ENCODE measurements around the gene P2RX7.

The P2RX7 gene

DNA sequence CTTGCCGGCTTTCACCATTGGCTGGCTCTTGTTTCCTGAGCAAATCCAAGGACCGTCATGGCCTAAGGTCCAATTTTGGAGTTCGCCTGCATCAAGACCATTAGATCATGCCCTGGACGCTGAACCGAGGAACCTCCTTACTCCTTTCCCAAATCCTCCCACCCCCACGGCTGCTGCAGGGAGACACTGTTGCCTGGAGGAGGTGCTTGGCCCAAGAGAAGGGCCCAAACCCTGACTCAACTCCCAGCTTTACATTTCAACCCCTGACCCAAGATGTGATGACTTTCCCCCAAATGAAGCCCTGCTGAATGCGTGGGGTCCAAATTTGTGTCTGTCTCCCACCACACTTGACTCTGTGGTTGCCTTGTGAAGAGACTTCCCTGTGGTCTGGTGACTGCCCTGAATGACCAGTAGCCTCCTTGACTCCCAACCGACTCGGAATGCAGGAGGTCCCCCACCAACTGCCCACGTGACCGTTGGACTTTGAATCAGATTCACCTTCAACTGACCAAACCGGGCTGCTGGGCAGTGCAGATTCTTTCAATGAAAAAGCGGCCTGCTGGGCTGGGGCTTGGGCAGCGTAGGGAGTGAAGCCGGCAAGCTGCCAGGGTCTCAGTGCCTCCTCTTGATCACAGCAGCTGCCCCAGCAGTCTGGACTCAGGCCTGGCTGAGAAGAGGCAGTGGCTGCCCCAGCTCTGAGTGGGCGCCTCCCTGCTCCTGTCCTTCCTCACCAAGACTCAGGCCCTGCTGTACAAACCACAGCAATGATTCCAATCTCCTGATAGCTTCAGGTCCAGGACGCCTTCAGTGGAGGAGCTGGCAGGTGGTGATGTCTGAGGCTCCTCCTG is 46.9 kb upstream of the P2RX7 start:
- DNase-seq (ENCODE audit: low read depth in 1 of 2, low spot score in 1 of 2) = no peak
- TF ChIP-seq POLR2AphosphoS5 (IDR thresholded peaks at IDR 0.05; ENCODE audit: low read depth) (no peak), SPI1 (IDR thresholded peaks at IDR 0.05; ENCODE audit: borderline replicate concordance, low read depth) (no peak)
- TF ChIP-seq, protein P1, sequence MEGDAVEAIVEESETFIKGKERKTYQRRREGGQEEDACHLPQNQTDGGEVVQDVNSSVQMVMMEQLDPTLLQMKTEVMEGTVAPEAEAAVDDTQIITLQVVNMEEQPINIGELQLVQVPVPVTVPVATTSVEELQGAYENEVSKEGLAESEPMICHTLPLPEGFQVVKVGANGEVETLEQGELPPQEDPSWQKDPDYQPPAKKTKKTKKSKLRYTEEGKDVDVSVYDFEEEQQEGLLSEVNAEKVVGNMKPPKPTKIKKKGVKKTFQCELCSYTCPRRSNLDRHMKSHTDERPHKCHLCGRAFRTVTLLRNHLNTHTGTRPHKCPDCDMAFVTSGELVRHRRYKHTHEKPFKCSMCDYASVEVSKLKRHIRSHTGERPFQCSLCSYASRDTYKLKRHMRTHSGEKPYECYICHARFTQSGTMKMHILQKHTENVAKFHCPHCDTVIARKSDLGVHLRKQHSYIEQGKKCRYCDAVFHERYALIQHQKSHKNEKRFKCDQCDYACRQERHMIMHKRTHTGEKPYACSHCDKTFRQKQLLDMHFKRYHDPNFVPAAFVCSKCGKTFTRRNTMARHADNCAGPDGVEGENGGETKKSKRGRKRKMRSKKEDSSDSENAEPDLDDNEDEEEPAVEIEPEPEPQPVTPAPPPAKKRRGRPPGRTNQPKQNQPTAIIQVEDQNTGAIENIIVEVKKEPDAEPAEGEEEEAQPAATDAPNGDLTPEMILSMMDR (IDR thresholded peaks at IDR 0.05; ENCODE audit: insufficient read depth, low read length) = no peak

DNA sequence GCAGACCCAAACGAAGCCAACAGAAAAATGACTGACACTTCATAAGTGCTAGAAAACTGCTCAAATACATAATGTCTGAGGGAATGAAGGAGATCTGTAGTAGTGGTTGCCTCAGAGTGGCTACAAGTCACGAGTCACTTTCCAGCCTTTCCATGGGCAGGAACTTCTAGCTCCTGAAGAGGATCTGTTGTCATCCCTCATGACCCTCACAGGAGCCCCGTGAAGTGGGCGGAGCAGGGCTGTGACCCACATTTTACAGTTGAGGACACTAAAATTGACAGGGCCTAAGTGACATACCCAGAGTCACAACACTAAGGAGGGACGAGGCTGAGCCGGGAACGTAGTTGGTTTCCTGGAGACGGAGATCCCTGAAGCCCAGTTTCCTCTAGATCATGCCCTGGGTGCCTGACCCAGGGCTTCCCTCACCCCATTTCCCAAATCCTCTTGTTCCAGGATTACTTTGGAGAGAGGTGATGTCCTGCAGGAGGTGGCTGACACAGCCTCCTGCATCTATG is 45.8 kb upstream of the P2RX7 start:
- no peak for DNase-seq (ENCODE audit: low read depth in 1 of 2, low spot score in 1 of 2)
- H3K27me3 ChIP-seq (ENCODE audit: insufficient read depth, poor library complexity, severe bottlenecking) = no peaks in the 10 kb centered on the region
- TF ChIP-seq POLR2AphosphoS5 (IDR thresholded peaks at IDR 0.05; ENCODE audit: low read depth) (no peak), SPI1 (IDR thresholded peaks at IDR 0.05; ENCODE audit: borderline replicate concordance, low read depth) (no peak), GABPA (IDR thresholded peaks at IDR 0.05; ENCODE audit: low read depth) (no peak)
- TF ChIP-seq, protein P1 (IDR thresholded peaks at IDR 0.05; ENCODE audit: insufficient read depth, low read length) = no peak
- TF ChIP-seq, protein P2, sequence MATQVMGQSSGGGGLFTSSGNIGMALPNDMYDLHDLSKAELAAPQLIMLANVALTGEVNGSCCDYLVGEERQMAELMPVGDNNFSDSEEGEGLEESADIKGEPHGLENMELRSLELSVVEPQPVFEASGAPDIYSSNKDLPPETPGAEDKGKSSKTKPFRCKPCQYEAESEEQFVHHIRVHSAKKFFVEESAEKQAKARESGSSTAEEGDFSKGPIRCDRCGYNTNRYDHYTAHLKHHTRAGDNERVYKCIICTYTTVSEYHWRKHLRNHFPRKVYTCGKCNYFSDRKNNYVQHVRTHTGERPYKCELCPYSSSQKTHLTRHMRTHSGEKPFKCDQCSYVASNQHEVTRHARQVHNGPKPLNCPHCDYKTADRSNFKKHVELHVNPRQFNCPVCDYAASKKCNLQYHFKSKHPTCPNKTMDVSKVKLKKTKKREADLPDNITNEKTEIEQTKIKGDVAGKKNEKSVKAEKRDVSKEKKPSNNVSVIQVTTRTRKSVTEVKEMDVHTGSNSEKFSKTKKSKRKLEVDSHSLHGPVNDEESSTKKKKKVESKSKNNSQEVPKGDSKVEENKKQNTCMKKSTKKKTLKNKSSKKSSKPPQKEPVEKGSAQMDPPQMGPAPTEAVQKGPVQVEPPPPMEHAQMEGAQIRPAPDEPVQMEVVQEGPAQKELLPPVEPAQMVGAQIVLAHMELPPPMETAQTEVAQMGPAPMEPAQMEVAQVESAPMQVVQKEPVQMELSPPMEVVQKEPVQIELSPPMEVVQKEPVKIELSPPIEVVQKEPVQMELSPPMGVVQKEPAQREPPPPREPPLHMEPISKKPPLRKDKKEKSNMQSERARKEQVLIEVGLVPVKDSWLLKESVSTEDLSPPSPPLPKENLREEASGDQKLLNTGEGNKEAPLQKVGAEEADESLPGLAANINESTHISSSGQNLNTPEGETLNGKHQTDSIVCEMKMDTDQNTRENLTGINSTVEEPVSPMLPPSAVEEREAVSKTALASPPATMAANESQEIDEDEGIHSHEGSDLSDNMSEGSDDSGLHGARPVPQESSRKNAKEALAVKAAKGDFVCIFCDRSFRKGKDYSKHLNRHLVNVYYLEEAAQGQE (IDR thresholded peaks at IDR 0.05; ENCODE audit: insufficient replicate concordance, low read depth) = no peak

More for the DNA sequence above, 46.9 kb upstream of the P2RX7 start:
- Histone ChIP-seq H3K27me3 (ENCODE audit: insufficient read depth, poor library complexity, severe bottlenecking) (no peaks in the 10 kb centered on the region), H3K27ac (replicated peaks) (no peak overlapping the region), H3K4me3 (replicated peaks; ENCODE audit: insufficient read depth, low read length) (no peak overlapping the region)

DNA sequence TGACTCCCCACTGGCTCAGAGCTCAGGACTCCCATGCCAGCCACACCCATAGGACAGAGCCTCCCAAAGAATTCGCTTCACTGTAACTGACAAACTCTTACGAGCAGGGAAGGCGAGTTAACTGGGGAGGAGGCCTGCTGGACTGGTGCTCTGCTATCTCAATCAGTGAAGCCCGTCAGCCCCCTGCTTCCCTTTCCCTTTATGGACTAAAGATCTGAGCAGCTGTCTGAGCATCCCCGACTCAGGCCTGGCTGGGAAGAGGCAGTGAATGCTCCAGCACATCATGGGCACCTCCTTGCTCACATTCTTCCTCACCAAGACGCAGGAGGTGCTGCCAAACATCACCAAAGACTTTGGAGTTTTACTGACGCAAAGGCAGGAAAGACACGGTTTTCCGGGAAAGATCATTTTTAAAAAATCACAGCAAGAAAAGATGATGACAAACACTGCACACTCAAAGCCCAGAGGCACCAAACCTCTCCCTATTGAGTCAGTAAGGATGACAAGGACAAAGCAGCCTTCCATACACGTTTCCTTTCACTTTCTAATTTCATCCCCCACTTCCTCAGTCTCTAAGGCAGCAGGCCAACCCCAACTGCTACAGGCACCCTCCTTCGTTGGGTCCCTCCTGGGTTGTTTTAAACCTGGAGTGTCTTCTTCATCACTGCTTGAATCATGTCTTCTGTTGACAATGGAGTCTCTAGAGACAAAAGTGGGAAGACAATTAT is 45.0 kb upstream of the P2RX7 start:
- TF ChIP-seq SPI1 (IDR thresholded peaks at IDR 0.05; ENCODE audit: borderline replicate concordance, low read depth) (no peak), GABPA (IDR thresholded peaks at IDR 0.05; ENCODE audit: low read depth) (no peak), POLR2AphosphoS5 (IDR thresholded peaks at IDR 0.05; ENCODE audit: low read depth) (no peak)
- TF ChIP-seq, protein P2 (IDR thresholded peaks at IDR 0.05; ENCODE audit: insufficient replicate concordance, low read depth) = no peak
- TF ChIP-seq, protein P1 (IDR thresholded peaks at IDR 0.05; ENCODE audit: insufficient read depth, low read length) = no peak
- Histone ChIP-seq H3K27ac (replicated peaks) (no peak overlapping the region), H3K27me3 (ENCODE audit: insufficient read depth, poor library complexity, severe bottlenecking) (no peaks in the 10 kb centered on the region), H3K4me3 (replicated peaks; ENCODE audit: insufficient read depth, low read length) (no peak overlapping the region)
- no peak for DNase-seq (ENCODE audit: low read depth in 1 of 2, low spot score in 1 of 2)

More for the DNA sequence above, 45.8 kb upstream of the P2RX7 start:
- Histone ChIP-seq H3K27ac (replicated peaks) (no peak overlapping the region), H3K4me3 (replicated peaks; ENCODE audit: insufficient read depth, low read length) (no peak overlapping the region)

Measured in HL-60 (cell line).